Stimulated activated naive CD8-positive, alpha-beta T cell treated with anti-CD3 and anti-CD28 coated beads, Interleukin-15, Interleukin-2, amounts not matched to agents 100 U/mL and 50 U/mL, for 24 hours (primary cell): Measurements from ENCODE around the gene CDK1.

Experiments
- ATAC-seq: fragments of 150-1000 bp; cut with Tn5 transposase; one replicate; pipeline ENCODE4 v1.10.0; 2021
- DNase-seq: peaks from one replicate; pipeline ENCODE4 v3.0.0; 2021

The CDK1 gene

GRCh38 chr10:60778214-60778970, at the start of gene CDK1:
CDK1 (plus strand) TSS chr10:60778478; CDS start chr10:60780166, 1,688 bp downstream.
- DNase-seq (peak; percentile 94), ATAC-seq (peak; percentile 99)

- ATAC-seq = no peak
- no peak for DNase-seq
These were observed 49.2 kb upstream of the CDK1 start for GRCh38 chr10:60729106-60729505.

GRCh38 chr10:60731134-60731885, 47.0 kb upstream of the CDK1 start:
- ATAC-seq = no peak

GRCh38 chr10:60732198-60732806, 46.0 kb upstream of the CDK1 start:
- DNase-seq = no peak
- ATAC-seq = no peak

More at GRCh38 chr10:60731134-60731885, 47.0 kb upstream of the CDK1 start:
- DNase-seq = no peak

- peak; percentile 7 for DNase-seq
- peak; percentile 34 for ATAC-seq
These were observed 45.3 kb upstream of the CDK1 start for GRCh38 chr10:60732807-60733516.

- ATAC-seq = peak; percentile 71
- DNase-seq = peak; percentile 27
These were observed 44.8 kb upstream of the CDK1 start for GRCh38 chr10:60733517-60733822.

GRCh38 chr10:60733826-60734225, 44.5 kb upstream of the CDK1 start:
- ATAC-seq = no peak

GRCh38 chr10:60734226-60734625, 44.1 kb upstream of the CDK1 start:
- no peak for DNase-seq

More at GRCh38 chr10:60733826-60734225, 44.5 kb upstream of the CDK1 start:
- no peak for DNase-seq

GRCh38 chr10:60735244-60735643, 43.0 kb upstream of the CDK1 start:
- ATAC-seq = no peak
- no peak for DNase-seq

More at GRCh38 chr10:60734226-60734625, 44.1 kb upstream of the CDK1 start:
- no peak for ATAC-seq

- DNase-seq = no peak
- ATAC-seq = no peak
These were observed 41.0 kb upstream of the CDK1 start for GRCh38 chr10:60737242-60737641.

GRCh38 chr10:60739558-60739957, 38.7 kb upstream of the CDK1 start:
- ATAC-seq = no peak

GRCh38 chr10:60742512-60742911, 35.8 kb upstream of the CDK1 start:
- DNase-seq (no peak), ATAC-seq (no peak)

More at GRCh38 chr10:60739558-60739957, 38.7 kb upstream of the CDK1 start:
- DNase-seq = no peak

GRCh38 chr10:60747817-60748469, 30.3 kb upstream of the CDK1 start:
- ATAC-seq (no peak), DNase-seq (no peak)

GRCh38 chr10:60753152-60753551, 25.1 kb upstream of the CDK1 start:
- DNase-seq = no peak
- ATAC-seq = no peak

- DNase-seq (no peak), ATAC-seq (no peak)
These were observed 24.5 kb upstream of the CDK1 start for GRCh38 chr10:60753817-60754216.

GRCh38 chr10:60757420-60757895, 20.8 kb upstream of the CDK1 start:
- DNase-seq (no peak), ATAC-seq (no peak)

GRCh38 chr10:60759181-60759580, 19.1 kb upstream of the CDK1 start:
- no peak for ATAC-seq
- DNase-seq = no peak

- DNase-seq (no peak), ATAC-seq (no peak)
These were observed 17.5 kb upstream of the CDK1 start for GRCh38 chr10:60760711-60761210.

- DNase-seq (no peak), ATAC-seq (no peak)
These were observed 15.7 kb upstream of the CDK1 start for GRCh38 chr10:60762554-60762953.

- no peak for DNase-seq
- no peak for ATAC-seq
These were observed 10.9 kb upstream of the CDK1 start for GRCh38 chr10:60767424-60767823.

GRCh38 chr10:60769406-60769805, 8.9 kb upstream of the CDK1 start:
- DNase-seq = no peak
- ATAC-seq = peak; percentile 32
